ENCODE data around the gene ENO2.

ENO2 gene

DNA sequence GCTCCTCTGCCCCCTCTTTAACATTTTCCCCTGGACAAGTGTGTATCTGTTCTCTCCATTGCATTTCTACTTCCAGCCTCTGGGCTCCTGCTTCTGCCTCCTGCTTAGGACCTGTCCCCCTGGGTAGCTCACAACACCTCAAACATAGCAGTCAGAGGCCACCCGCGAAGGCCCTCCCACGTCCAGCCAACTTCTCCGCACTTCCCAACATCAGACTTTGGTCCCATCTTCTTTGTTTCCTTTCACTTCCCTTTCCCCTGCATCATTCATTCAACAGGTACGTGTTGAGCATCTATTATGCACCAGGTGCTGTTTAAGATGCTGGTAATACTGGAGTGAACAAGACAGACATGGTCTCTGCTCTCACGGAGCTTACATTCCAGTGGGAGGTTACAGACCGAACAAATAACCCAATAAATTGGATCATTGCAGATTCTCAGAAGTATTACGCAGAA is 32.6 kb downstream of the ENO2 start:
- in situ Hi-C loops (cut with MboI; ENCODE audit: low sequenced_read_pairs), result no loop called here

- in situ Hi-C loops (cut with MboI; ENCODE audit: low sequenced_read_pairs), result no loop called here
Observed at GRCh38 chr12:6947615-6948014, 33.2 kb downstream of the ENO2 start.

DNA sequence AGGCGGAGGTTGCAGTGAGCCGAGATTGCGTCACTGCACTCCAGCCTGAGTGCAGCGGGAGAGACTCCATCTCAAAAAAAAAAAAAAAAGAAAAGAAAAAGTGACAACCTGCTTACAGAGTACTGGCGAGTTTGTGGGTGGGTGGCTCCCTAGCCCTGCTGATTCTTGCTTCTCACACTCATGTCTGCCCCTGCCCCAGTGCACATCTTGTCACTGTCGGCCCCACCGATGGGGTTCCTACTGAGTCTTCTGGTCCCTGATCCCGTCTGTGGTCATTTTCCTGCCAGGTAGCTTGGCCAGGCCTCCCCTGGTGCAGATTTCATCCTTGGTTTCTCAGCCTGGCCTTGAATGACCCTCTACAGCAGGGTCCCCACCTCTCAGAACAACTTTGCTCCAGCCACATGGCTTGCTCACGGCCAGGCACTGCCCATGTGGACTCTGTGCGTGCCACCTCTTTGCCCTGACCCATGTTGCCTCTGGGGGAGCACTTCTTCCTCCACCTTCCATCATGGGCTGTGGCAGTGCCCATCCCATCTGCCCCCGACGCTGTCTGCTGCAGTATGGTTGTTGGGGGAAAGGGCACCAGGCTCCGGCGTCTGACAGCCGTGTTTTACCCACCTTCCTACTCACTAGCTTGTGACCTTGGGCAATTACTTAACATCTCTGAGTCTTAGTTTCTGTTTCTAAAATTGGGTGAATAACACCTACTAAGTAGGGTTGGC is 34.7 kb downstream of the ENO2 start:
- in situ Hi-C loops (cut with MboI; ENCODE audit: low sequenced_read_pairs), result no loop called here

- in situ Hi-C loops (cut with MboI; ENCODE audit: low sequenced_read_pairs), result no loop called here
Observed at GRCh38 chr12:6950401-6950801, 36.0 kb downstream of the ENO2 start.

- in situ Hi-C loops (cut with MboI; ENCODE audit: low sequenced_read_pairs), result no loop called here
Observed at GRCh38 chr12:6950811-6951540, 36.6 kb downstream of the ENO2 start, which contains the start of gene PTPN6. TSS of gene PTPN6 (plus strand) at chr12:6951356. CDS start at chr12:6951513, 157 bp downstream.

GRCh38 chr12:6951551-6952120 is 37.3 kb downstream of the ENO2 start:
- in situ Hi-C loops (cut with MboI; ENCODE audit: low sequenced_read_pairs), result no loop called here

DNA sequence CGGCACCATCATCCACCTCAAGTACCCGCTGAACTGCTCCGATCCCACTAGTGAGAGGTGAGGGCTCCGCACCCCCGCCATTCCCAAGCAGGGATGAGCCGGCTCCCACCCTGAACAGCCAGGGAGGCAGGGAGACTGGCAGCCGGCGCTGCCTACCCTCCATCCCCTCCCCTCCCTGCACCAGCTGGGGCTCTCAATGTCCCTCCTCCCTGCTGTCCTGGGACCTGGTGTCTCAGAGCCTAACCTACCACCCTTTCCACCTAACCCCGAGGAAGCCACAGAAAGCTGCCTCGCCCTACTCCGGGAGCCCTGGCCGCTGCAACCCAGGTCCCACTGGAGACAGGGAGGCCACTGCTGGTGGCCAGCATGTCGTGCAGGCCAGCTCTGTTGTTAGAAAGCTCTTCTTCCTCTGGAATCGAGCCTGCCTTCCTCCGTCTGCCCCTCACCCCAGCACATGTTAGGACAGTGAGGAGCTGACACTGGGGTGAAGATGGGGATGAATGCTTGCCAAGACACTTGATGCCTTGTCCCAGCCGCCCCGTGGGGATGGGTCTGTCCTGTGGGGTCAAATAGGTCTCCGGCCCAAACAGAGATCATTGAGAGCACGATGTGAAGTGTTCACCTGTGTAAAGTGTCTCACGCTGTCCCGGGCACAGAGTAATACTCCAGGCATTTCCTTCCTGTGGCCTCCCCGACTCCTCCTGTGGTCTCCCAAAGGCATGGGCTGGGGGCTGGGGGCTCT is 37.9 kb downstream of the ENO2 start:
- in situ Hi-C loops (cut with MboI; ENCODE audit: low sequenced_read_pairs), result no loop called here

DNA sequence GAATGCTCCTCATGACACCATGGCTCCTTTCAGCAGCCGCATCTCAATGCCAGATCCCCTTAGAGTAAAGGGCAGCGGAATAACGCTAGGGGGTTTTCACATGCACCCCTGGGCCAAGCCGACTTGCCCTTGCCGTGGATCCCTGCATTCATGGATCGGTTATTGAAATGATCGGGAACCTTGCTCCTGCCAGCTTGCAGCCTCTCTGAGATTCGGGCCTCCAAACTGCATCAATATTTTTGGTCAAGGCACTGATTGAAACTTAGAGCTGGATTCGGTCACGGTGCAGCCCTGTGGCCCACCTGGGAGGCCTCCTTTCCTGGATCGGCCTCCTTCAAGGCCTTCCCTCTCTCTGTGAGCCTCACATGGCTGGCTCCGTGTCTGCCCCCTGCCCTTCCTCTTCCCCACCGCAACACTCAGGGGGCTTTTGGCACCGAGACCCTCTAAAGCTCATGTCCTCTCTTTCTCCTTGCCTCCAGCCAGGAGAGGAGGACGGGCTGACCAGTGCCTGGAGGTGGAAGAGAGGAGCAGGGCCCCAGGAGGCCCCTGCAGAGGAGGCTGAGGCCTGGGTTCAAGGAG is 38.6 kb downstream of the ENO2 start:
- in situ Hi-C loops (cut with MboI; ENCODE audit: low sequenced_read_pairs), result no loop called here

DNA sequence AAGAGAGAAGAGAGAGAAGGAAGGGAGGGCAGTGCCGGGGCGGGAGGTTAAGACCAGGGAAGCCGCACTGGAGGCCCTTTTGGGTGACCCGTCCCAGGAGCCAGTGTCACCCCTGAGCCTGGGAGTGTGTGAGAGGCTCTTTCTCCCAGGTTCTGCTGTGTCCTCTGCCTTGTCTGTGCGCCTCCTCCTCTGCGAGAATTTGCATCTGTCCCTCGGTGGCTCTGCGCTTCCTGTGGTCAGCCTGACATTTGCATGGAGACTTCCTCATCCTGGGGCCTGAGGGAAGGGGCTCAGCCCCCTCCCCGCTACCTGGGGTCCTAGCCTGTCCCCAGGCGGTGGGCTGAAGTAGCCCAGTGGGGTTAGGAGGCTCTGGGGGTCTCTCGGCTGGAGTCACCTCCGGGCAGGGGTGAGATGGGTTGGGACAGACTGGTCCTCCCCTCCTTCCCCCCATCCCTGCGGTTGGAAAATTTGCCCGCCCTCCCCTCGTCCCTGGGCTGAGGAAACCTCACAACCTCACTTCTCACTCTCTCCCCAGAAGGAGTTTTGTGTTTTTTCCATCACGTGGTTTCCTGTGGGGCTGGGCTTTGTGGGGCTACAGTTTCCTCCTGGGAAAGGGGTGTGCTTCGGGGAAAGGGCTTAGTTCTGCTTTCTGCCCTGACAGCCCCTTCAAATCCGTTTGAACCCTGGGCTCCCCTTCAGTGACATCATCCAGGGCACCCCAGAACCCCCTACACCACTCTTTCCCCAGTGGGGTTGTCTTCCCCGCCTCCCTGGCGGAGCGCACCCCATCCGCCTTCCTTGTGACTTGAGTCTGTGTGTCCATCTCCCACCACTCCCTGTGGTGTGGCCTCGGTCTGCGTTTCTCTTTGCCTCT is 39.3 kb downstream of the ENO2 start:
- in situ Hi-C loops (cut with MboI; ENCODE audit: low sequenced_read_pairs), result no loop called here

DNA sequence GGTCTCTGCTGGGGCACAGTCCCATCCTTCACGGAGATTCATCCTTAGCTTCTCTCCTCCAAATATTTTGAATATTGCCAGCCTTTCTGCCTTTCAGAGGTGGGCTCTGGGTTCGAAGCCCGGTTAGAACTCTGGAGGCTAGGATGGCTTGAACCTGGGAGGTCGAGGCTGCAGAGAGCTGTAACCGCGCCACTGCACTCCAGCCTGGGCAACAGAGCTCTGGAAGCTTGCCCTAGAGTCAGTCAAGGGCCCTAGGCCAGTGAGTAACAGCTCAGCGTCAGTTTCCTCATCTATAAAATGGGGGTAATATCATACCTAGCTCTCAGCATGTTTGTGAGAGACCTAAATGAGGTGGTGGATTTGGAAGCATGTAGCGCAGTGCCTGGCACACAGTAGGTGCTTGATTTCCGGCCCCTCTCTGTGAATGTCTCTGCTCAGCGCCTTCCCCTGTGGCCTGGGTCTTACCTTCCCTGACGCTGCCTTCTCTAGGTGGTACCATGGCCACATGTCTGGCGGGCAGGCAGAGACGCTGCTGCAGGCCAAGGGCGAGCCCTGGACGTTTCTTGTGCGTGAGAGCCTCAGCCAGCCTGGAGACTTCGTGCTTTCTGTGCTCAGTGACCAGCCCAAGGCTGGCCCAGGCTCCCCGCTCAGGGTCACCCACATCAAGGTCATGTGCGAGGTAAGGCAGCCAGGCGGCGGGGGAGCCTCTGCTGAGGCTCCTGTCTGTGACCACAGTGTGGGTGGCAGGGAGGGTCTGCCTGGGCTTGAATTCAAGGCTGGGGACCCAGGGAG is 40.1 kb downstream of the ENO2 start:
- in situ Hi-C loops (cut with MboI; ENCODE audit: low sequenced_read_pairs), result no loop called here

DNA sequence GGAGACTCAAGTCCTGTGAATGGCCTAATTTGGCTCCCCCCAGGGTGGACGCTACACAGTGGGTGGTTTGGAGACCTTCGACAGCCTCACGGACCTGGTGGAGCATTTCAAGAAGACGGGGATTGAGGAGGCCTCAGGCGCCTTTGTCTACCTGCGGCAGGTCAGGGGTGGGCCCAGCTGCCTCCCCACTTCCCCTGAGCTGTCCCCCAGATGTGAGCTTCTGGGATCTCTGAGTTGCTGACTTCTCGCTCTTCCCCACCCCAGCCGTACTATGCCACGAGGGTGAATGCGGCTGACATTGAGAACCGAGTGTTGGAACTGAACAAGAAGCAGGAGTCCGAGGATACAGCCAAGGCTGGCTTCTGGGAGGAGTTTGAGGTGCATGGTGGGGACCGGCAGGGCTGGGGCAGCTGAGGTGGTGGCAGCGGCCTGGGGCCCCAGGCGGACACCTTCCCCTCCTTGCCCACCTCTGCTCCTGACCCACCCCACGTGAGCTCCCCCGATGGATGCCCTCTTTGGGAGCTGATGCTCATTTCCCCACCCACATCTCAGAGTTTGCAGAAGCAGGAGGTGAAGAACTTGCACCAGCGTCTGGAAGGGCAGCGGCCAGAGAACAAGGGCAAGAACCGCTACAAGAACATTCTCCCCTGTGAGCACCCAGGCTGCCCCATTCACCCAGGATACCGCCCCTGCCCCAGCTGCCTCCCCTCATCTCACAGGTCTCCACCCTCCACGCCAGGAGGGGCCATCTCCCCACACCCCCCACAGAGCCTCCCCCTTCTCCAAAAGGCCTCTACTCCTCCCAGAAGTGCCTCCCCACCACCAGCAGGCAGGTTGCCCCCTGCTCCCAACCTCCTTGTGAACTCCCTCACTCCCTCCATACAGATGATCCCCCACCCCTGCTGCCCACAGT is 41.0 kb downstream of the ENO2 start:
- in situ Hi-C loops (cut with MboI; ENCODE audit: low sequenced_read_pairs), result no loop called here

DNA sequence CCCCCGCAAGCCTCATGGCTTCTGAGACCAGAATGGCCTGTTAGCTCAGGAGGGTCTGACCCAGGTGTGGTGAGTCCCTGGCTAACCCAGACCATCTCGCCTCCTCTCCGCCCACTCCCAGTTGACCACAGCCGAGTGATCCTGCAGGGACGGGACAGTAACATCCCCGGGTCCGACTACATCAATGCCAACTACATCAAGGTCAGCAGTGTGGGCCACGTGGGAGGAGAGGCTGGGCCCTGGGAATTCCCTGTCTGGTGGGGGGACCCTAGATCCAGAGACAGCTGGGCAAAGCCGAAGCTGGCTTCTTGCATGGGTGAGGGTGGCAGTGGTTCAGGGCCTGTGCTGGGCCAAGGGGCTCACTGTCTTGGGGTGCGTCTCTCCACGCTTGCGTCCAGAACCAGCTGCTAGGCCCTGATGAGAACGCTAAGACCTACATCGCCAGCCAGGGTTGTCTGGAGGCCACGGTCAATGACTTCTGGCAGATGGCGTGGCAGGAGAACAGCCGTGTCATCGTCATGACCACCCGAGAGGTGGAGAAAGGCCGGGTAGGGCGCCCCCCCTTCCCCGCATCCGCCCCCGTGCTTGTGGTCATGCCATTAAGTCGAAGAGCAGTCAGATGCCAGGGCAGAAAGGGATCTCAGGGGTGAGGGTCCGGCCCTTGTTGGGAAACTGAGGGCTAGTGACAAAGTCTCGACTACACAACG is 41.8 kb downstream of the ENO2 start:
- in situ Hi-C loops (cut with MboI; ENCODE audit: low sequenced_read_pairs), result no loop called here

- in situ Hi-C loops (cut with MboI; ENCODE audit: low sequenced_read_pairs), result no loop called here
Observed at GRCh38 chr12:6957151-6957701, 42.8 kb downstream of the ENO2 start.

DNA sequence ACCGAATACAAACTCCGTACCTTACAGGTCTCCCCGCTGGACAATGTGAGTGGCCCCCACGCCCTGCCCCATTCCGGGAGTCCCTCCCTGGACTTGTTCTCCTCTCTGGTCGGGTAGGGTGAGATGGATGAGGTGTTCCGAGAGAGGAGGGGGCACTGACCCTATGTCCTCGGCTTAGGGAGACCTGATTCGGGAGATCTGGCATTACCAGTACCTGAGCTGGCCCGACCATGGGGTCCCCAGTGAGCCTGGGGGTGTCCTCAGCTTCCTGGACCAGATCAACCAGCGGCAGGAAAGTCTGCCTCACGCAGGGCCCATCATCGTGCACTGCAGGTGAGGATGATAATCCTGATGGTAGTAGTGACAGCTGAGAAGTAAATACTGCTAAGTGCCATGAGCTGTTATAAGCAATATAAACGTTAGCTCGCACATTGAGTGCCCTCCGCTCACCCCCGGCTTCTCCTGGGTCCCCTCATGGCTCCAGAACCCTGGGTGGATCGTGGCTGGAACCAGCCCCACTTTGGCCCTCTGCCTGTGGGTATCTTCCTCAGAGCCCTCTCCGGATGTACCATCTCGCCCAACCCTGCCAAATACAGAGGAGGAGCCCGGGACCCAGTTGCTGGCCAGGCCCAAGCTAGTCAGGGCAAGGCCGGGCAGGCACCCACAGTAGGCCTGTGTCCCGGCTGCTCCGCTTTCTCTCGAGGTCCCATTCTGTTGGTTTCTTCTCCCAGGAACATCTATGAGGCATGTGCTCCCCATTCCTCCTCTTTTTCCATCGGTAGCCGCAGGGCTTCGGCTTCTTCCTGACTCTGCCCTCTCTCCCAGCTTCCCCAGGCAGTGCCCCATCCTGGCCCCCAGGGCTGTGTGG is 43.6 kb downstream of the ENO2 start:
- in situ Hi-C loops (cut with MboI; ENCODE audit: low sequenced_read_pairs), result no loop called here

DNA sequence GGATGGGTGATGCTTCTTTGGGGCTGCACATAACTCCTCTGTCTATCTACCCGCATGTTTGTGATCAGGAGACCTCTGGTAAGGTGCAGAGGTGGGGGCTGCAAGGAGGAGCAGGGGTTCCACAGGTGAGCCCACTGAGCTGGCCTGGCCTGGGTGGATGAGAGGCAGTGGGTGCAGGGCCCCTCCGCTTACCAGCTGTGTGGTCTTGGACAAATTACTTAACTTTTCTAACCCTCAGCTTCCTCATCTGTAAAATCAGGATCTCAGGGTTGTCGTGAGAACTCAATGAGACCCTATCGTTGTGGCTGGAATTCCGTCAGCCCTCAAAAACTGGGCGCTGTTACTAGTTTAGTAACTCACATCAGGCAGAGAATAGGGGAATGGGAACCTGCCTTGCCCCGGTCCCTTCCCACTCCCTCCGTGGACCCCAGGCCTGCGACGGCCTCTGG is 44.3 kb downstream of the ENO2 start:
- in situ Hi-C loops (cut with MboI; ENCODE audit: low sequenced_read_pairs), result no loop called here

Measured in hTERT RPE-1 (cell line).